Measurements from ENCODE around the gene L3MBTL3. TPM values are rescaled to one million over a fixed set of nuclear protein-coding genes. Genes with fewer than 3 reads are reported as not detected.

L3MBTL3 gene
- total RNA-seq, 4 donors from 2014 or later: 2.1 to 6.1 (median 5.9) TPM

GRCh38 chr6:129996387-129996786, 22.0 kb upstream of the L3MBTL3 start:
- H3K9me3 ChIP-seq: no peaks in the 10 kb centered on the region
- no peak overlapping the region for H3K27ac ChIP-seq
- no peak for TF ChIP-seq POLR2A (IDR thresholded peaks at IDR 0.05)
- TF ChIP-seq, protein P1, sequence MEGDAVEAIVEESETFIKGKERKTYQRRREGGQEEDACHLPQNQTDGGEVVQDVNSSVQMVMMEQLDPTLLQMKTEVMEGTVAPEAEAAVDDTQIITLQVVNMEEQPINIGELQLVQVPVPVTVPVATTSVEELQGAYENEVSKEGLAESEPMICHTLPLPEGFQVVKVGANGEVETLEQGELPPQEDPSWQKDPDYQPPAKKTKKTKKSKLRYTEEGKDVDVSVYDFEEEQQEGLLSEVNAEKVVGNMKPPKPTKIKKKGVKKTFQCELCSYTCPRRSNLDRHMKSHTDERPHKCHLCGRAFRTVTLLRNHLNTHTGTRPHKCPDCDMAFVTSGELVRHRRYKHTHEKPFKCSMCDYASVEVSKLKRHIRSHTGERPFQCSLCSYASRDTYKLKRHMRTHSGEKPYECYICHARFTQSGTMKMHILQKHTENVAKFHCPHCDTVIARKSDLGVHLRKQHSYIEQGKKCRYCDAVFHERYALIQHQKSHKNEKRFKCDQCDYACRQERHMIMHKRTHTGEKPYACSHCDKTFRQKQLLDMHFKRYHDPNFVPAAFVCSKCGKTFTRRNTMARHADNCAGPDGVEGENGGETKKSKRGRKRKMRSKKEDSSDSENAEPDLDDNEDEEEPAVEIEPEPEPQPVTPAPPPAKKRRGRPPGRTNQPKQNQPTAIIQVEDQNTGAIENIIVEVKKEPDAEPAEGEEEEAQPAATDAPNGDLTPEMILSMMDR (IDR thresholded peaks at IDR 0.05 in 4 of 5, conservative IDR thresholded peaks at IDR 0.05 in 1 of 5): no peak
- no peak for DNase-seq
- H3K4me1 ChIP-seq: no peaks in the 10 kb centered on the region
- in situ Hi-C loops (cut with MboI; ENCODE audit: low sequenced_read_pairs in 4 of 4): no loop called here
- no peak for ATAC-seq
- no peak overlapping the region for H3K4me3 ChIP-seq
- intact Hi-C loops (cut with DNase I; ENCODE audit: low total_unique reads): no loop called here
- H3K27me3 ChIP-seq: no peaks in the 10 kb centered on the region
- no peaks in the 10 kb centered on the region for H3K36me3 ChIP-seq

- intact Hi-C loops (cut with DNase I; ENCODE audit: low total_unique reads): no loop called here
- H3K27ac ChIP-seq: no peak overlapping the region
- H3K27me3 ChIP-seq: no peaks in the 10 kb centered on the region
- ATAC-seq (no peak), DNase-seq (no peak)
- in situ Hi-C loops (cut with MboI; ENCODE audit: low sequenced_read_pairs in 4 of 4): no loop called here
- H3K4me1 ChIP-seq: no peaks in the 10 kb centered on the region
- no peaks in the 10 kb centered on the region for H3K9me3 ChIP-seq
- TF ChIP-seq, protein P1 (IDR thresholded peaks at IDR 0.05 in 4 of 5, conservative IDR thresholded peaks at IDR 0.05 in 1 of 5): no peak
- TF ChIP-seq POLR2A (IDR thresholded peaks at IDR 0.05): no peak
- H3K36me3 ChIP-seq: no peaks in the 10 kb centered on the region
- no peak overlapping the region for H3K4me3 ChIP-seq
Observed at GRCh38 chr6:130000526-130001421, 17.6 kb upstream of the L3MBTL3 start.

DNA sequence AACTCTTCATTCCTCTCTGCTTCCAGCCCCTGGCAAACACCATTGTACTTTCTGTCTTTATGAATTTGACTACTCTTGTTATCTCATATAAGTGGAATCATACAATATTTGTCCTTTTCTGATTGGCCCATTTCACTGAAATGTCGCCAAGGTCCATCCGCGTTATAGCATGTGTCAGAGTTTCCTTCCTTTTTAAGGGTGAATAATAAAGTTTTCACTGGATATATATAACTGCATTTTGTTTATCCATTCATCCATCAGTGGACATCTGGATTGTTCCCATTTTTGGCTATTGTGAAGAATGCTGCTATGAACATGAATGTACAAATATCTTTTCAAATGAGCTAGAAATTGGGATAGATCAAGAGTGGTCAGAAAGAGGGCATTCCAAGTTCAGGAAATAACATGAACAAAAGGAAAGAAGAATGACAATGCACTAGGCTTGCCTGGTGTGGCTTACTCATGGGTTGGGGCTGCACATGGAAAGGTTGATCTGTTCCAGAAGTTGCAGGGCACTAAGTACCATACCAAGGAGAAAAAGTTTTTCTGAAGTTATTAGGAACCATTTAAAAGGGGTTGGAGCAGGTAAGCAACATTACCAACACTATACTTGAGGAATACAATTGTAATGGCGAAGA, 10.0 kb upstream of the L3MBTL3 start:
- no peaks in the 10 kb centered on the region for H3K36me3 ChIP-seq
- intact Hi-C loops (cut with DNase I; ENCODE audit: low total_unique reads): no loop called here
- DNase-seq: no peak
- H3K4me3 ChIP-seq: no peak overlapping the region
- H3K27ac ChIP-seq: no peak overlapping the region
- TF ChIP-seq, protein P1 (IDR thresholded peaks at IDR 0.05 in 4 of 5, conservative IDR thresholded peaks at IDR 0.05 in 1 of 5): no peak
- no peak for TF ChIP-seq POLR2A (IDR thresholded peaks at IDR 0.05)
- H3K4me1 ChIP-seq: no peaks in the 10 kb centered on the region
- H3K9me3 ChIP-seq: no peaks in the 10 kb centered on the region
- no peak for ATAC-seq
- in situ Hi-C loops (cut with MboI; ENCODE audit: low sequenced_read_pairs in 4 of 4): no loop called here
- no peaks in the 10 kb centered on the region for H3K27me3 ChIP-seq

- Histone ChIP-seq H3K27ac (no peak overlapping the region), H3K27me3 (no peaks in the 10 kb centered on the region), H3K4me1 (no peaks in the 10 kb centered on the region), H3K9me3 (no peaks in the 10 kb centered on the region), H3K4me3 (no peak overlapping the region), H3K36me3 (no peaks in the 10 kb centered on the region)
- in situ Hi-C loops (cut with MboI; ENCODE audit: low sequenced_read_pairs in 4 of 4): no loop called here
- TF ChIP-seq POLR2A (IDR thresholded peaks at IDR 0.05): no peak
- TF ChIP-seq, protein P1 (IDR thresholded peaks at IDR 0.05 in 4 of 5, conservative IDR thresholded peaks at IDR 0.05 in 1 of 5): no peak
- intact Hi-C loops (cut with DNase I; ENCODE audit: low total_unique reads): no loop called here
- ATAC-seq: no peak
- no peak for DNase-seq
Observed at GRCh38 chr6:130009146-130009545, 9.2 kb upstream of the L3MBTL3 start.
